ENCODE results near the gene LTBP1. TPM values are rescaled to one million over a fixed set of nuclear protein-coding genes. Genes with fewer than 3 reads are reported as not detected.
A peak's percentile ranks its signal among the peaks of the same experiment; 100 is the strongest.

The LTBP1 gene
- polyA plus RNA-seq, 2 of the 4 experiments (the other 2 are of a cell fraction) = 23.8 to 30.4 TPM

DNA sequence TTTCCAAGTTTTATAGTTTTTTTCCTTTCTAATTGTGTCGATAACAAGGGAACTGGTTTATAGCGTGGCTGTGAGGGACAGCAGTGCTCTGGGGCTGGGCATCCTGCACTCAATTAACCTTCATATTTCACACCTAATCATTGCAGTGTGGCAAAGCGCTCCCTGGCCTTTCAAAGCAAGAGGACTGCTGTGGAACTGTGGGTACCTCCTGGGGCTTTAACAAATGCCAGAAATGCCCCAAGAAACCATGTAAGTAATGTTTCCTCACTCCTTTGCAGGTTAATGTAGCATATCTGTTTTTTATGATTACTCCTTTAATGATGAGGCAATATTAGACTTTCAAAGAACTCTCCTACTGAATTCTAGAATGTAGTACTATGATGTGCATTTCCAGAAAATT is 270.7 kb downstream of the LTBP1 start:
- Histone ChIP-seq H3K27ac (peak overlapping the region; percentile 73 to 76; a peak in 5 of 6 replicates), H3K9me3 (no peaks in the 10 kb centered on the region), H3K4me2 (no peak overlapping the region), H3K4me1 (peaks cover 69% of the 10 kb centered on the region), H3K4me3 (no peak overlapping the region)
- ATAC-seq (no peak), FAIRE-seq (no peak), DNase-seq (ENCODE audit: low read depth in 1 of 2, low spot score in 1 of 2) (no peak)
- TF ChIP-seq RFX5 (IDR thresholded peaks at IDR 0.05) (no peak), CHD2 (IDR thresholded peaks at IDR 0.05; ENCODE audit: low read length, partially characterized antibody) (no peak), CHD4 (IDR thresholded peaks at IDR 0.05; ENCODE audit: borderline replicate concordance) (no peak), MAFK (IDR thresholded peaks at IDR 0.05; ENCODE audit: partially characterized antibody) (no peak), RAD21 (conservative IDR thresholded peaks at IDR 0.05 in 1 of 2, IDR thresholded peaks at IDR 0.05 in 1 of 2) (no peak), HOXB5 (CRISPR knock-in tag; IDR thresholded peaks at IDR 0.05) (no peak), RNF2 (IDR thresholded peaks at IDR 0.05; ENCODE audit: borderline replicate concordance, low read depth) (no peak)
- TF ChIP-seq, protein P1, sequence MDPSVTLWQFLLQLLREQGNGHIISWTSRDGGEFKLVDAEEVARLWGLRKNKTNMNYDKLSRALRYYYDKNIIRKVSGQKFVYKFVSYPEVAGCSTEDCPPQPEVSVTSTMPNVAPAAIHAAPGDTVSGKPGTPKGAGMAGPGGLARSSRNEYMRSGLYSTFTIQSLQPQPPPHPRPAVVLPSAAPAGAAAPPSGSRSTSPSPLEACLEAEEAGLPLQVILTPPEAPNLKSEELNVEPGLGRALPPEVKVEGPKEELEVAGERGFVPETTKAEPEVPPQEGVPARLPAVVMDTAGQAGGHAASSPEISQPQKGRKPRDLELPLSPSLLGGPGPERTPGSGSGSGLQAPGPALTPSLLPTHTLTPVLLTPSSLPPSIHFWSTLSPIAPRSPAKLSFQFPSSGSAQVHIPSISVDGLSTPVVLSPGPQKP (IDR thresholded peaks at IDR 0.05; ENCODE audit: low read depth, low read length) = no peak
- TF ChIP-seq, protein P2, sequence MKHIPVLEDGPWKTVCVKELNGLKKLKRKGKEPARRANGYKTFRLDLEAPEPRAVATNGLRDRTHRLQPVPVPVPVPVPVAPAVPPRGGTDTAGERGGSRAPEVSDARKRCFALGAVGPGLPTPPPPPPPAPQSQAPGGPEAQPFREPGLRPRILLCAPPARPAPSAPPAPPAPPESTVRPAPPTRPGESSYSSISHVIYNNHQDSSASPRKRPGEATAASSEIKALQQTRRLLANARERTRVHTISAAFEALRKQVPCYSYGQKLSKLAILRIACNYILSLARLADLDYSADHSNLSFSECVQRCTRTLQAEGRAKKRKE (CRISPR knock-in tag; IDR thresholded peaks at IDR 0.05; ENCODE audit: low read depth) = no peak
- TF ChIP-seq, protein P3, sequence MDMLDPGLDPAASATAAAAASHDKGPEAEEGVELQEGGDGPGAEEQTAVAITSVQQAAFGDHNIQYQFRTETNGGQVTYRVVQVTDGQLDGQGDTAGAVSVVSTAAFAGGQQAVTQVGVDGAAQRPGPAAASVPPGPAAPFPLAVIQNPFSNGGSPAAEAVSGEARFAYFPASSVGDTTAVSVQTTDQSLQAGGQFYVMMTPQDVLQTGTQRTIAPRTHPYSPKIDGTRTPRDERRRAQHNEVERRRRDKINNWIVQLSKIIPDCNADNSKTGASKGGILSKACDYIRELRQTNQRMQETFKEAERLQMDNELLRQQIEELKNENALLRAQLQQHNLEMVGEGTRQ (IDR thresholded peaks at IDR 0.05) = no peak
- ChIA-PET CTCF (no interaction called here), POLR2A (no interaction called here)
- 92% methylated on average over 3 of the region's 3 CpGs for WGBS (ENCODE audit: missing lambda C conversion rate)

DNA sequence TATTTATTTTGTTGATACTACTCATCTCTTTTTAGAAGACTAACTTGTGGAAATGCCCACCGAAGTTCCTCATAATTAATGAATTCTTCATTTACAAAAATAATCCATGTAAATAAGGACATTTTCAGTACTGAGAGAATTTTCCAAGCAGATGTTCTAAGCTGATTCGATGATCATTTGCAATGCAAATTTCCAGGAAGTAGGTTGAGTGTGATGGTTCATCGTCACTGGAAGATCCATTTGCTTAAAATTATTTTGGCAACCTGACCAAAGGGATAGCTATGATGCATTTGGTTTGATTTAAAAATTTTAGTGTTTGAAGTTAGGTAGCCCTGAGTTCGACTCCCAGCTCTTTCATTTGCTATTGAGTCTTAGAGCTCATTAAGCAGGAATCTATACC is 272.4 kb downstream of the LTBP1 start:
- peaks cover 58% of the 10 kb centered on the region for H3K4me1 ChIP-seq
- H3K9me3 ChIP-seq = no peaks in the 10 kb centered on the region
- no peak for DNase-seq (ENCODE audit: low read depth in 1 of 2, low spot score in 1 of 2)
- ATAC-seq = no peak
- CTCF ChIA-PET = interaction anchor here (0.6 to 1.6 kb wide), 2 partner anchors 11 to 154 kb away, joined by 3 to 5 read pairs; no protein-coding TSS in a partner anchor
- no peak overlapping the region for H3K4me3 ChIP-seq
- FAIRE-seq = peak; percentile 49
- H3K27ac ChIP-seq = peak overlapping the region; percentile 73 to 83
- POLR2A ChIA-PET = interaction anchor here (0.7 to 1.4 kb wide), 2 partner anchors 11 to 187 kb away, joined by 3 to 4 read pairs; no protein-coding TSS in a partner anchor
- WGBS (ENCODE audit: missing lambda C conversion rate) = 84% methylated on average over 4 of the region's 4 CpGs
- peak overlapping the region; percentile 68 for H3K4me2 ChIP-seq
- TF ChIP-seq RARB (CRISPR knock-in tag; IDR thresholded peaks at IDR 0.05) (no peak), CBX8 (IDR thresholded peaks at IDR 0.05) (no peak), EHMT2 (IDR thresholded peaks at IDR 0.05; ENCODE audit: low read depth) (peak; percentile 70; the same call in 1 of the 2 replicates), TFCP2L1 (CRISPR knock-in tag; IDR thresholded peaks at IDR 0.05) (no peak)

DNA sequence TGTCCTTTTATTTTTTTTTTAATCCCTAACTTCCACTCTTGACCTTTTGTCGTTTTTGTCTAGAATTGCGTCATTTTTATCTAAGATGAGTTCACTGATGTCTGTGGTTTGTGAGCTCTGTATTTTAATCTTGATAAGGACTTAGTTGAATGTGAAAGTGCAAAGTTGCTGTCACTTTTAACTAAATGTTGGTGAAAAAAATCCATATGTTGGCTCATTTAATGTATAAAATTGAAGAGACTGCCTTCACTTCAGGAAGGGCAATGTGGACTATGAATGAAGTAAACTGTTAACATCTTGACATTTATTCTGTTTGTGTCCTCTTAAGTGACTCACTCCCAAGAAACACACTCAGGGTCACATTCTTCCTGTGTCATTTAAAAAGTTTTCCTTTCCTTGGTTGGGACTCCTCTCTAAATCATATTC is 273.1 kb downstream of the LTBP1 start:
- Histone ChIP-seq H3K27ac (peak overlapping the region; percentile 73 to 83), H3K4me3 (no peak overlapping the region), H3K4me1 (peaks cover 58% of the 10 kb centered on the region), H3K4me2 (peak overlapping the region; percentile 68), H3K9me3 (no peaks in the 10 kb centered on the region)
- WGBS (ENCODE audit: missing lambda C conversion rate) = 3% methylated on average over 2 of the region's 2 CpGs
- FAIRE-seq = peak; percentile 63
- POLR2A ChIA-PET = interaction anchor here (0.7 to 1.4 kb wide), 2 partner anchors 11 to 186 kb away, joined by 3 to 4 read pairs; no protein-coding TSS in a partner anchor
- peak; percentile 48 to 65; a peak in 3 of 6 replicates for ATAC-seq
- CTCF ChIA-PET = interaction anchor here (1.6 kb wide), 1 partner anchor 153 kb away, joined by 5 read pairs; no protein-coding TSS in a partner anchor
- DNase-seq (ENCODE audit: low read depth in 1 of 2, low spot score in 1 of 2) = peak in 1 of 2 experiments; percentile 67
- TF ChIP-seq TP53 (CRISPR knock-in tag; IDR thresholded peaks at IDR 0.05) (no peak), ZSCAN20 (CRISPR knock-in tag; IDR thresholded peaks at IDR 0.05) (peak; percentile 72; the same call in 1 of the 2 replicates), HOXB5 (CRISPR knock-in tag; IDR thresholded peaks at IDR 0.05) (no peak), TFCP2L1 (CRISPR knock-in tag; IDR thresholded peaks at IDR 0.05) (no peak), EHF (CRISPR knock-in tag; IDR thresholded peaks at IDR 0.05) (no peak), ESRRA (IDR thresholded peaks at IDR 0.05; ENCODE audit: borderline replicate concordance, low read length) (no peak), HOXB13 (CRISPR knock-in tag; IDR thresholded peaks at IDR 0.05; ENCODE audit: low read depth) (no peak), JUN (IDR thresholded peaks at IDR 0.05) (peak in 1 of 2 experiments; percentile 37; a peak in 2 of 5 replicates), SREBF2 (IDR thresholded peaks at IDR 0.05) (no peak), EP300 (IDR thresholded peaks at IDR 0.05) (peak in 1 of 2 experiments; percentile 45; a peak in 1 of 5 replicates), MAZ (IDR thresholded peaks at IDR 0.05; ENCODE audit: borderline replicate concordance, low read depth, low read length) (no peak), ZFP36 (IDR thresholded peaks at IDR 0.05; ENCODE audit: borderline replicate concordance, partially characterized antibody) (no peak), NR3C1 (IDR thresholded peaks at IDR 0.05) (no peak), CEBPB (IDR thresholded peaks at IDR 0.05) (peak; percentile 75 to 87; a peak in 3 of 4 replicates), MYC (IDR thresholded peaks at IDR 0.05; ENCODE audit: borderline replicate concordance, low read length) (no peak), FOXS1 (CRISPR knock-in tag; IDR thresholded peaks at IDR 0.05) (no peak)
- TF ChIP-seq, protein P1 (IDR thresholded peaks at IDR 0.05; ENCODE audit: low read depth, low read length) = no peak
- TF ChIP-seq, protein P3 (IDR thresholded peaks at IDR 0.05) = no peak
- TF ChIP-seq, protein P4, sequence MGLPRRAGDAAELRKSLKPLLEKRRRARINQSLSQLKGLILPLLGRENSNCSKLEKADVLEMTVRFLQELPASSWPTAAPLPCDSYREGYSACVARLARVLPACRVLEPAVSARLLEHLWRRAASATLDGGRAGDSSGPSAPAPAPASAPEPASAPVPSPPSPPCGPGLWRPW (IDR thresholded peaks at IDR 0.05) = no peak
